VCaP (cell line): ENCODE measurements around the gene TMIGD1.
A peak's percentile ranks its signal among the peaks of the same experiment; 100 is the strongest.

ENCODE experiments used
- H3K27ac ChIP-seq: fragments of 450-650 bp; 2 replicates; pipeline ENCODE4 v1.5.1; 2017
- TF ChIP-seq, protein P1 (sequence below): fragments of 450-650 bp; conservative IDR thresholded peaks from 2 replicates; pipeline ENCODE4 v1.5.1; 2017; ENCODE audit warnings: mild to moderate bottlenecking, moderate library complexity

The TMIGD1 gene

DNA sequence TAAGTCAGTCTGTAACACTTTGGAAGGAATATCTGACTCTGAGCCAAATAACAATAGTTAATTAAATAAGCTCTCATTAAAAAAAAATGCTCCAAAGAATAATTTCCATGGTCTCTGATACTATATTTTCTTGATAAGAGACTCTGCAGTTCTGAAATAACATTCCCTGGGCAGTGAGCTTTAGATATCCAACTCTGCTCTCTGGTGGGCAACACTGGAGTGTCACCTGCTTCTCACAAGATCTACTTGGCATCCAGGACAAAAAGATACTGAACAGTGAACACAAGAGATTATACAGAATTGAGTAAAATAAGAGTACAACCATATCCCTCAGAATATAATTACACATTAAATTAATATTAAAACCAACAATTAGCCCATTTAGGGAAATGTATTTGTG lies 55.8 kb downstream of the TMIGD1 start:
- TF ChIP-seq, protein P1, sequence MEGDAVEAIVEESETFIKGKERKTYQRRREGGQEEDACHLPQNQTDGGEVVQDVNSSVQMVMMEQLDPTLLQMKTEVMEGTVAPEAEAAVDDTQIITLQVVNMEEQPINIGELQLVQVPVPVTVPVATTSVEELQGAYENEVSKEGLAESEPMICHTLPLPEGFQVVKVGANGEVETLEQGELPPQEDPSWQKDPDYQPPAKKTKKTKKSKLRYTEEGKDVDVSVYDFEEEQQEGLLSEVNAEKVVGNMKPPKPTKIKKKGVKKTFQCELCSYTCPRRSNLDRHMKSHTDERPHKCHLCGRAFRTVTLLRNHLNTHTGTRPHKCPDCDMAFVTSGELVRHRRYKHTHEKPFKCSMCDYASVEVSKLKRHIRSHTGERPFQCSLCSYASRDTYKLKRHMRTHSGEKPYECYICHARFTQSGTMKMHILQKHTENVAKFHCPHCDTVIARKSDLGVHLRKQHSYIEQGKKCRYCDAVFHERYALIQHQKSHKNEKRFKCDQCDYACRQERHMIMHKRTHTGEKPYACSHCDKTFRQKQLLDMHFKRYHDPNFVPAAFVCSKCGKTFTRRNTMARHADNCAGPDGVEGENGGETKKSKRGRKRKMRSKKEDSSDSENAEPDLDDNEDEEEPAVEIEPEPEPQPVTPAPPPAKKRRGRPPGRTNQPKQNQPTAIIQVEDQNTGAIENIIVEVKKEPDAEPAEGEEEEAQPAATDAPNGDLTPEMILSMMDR, result peak; percentile 86
- no peak overlapping the region for H3K27ac ChIP-seq

DNA sequence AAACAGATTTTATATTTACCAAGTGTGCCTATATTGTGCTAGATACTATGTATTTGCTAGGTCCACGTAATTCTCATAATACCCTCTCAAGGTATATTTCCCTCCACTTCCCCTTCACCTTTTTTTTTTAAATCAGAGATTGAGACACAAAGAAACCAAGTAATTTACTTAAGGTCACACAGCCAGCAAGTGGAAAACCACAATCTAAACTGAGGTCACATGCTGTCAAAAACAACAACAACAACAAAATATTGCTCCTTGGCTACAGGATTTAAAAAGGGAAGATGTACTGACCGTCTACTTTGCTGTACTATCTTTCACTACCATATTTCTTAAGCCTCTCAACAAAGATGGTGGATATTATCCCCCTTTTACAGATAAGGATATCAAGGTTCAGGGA lies 57.9 kb downstream of the TMIGD1 start:
- TF ChIP-seq, protein P1, result no peak

DNA sequence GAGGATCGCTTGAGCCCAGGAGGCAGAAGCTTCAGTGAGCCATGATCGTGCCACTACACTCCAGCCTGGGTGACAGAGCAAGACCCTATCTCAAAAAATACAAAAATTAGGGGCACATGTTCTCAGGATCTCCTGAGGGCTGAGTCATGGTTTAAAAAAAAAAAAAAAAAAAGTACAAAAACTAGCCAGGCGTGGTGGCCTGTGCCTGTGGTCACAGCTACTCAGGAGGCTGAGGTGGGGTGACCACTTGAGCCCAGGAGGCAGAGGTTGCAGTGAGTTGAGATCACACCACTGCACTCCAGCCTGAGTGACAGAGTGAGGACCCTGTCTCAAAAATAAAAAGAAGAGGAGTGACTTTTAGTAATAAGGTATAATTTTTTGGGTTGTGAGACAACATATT lies 59.0 kb downstream of the TMIGD1 start:
- no peak overlapping the region for H3K27ac ChIP-seq
- TF ChIP-seq, protein P1, result no peak

More for the DNA sequence above, 57.9 kb downstream of the TMIGD1 start:
- no peak overlapping the region for H3K27ac ChIP-seq

DNA sequence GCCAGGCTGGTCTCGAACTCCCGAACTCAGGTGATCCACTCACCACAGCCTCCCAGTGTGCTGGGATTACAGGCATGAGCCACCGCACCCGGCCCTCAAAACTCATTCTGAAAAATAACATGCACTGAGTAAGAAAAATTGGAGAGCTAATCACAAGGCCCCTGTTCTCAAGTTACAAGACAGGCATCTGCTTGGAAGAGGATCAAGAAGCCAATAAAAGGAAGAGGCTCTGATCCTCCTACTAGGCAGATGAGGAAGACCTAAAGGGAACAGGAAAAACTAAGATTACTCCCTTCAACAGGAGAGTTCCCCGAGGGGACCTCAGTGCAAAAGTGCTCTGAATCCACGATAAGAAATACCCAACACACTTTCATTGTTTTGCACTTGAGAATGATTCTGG lies 60.5 kb downstream of the TMIGD1 start:
- TF ChIP-seq, protein P1, result no peak
- no peak overlapping the region for H3K27ac ChIP-seq

DNA sequence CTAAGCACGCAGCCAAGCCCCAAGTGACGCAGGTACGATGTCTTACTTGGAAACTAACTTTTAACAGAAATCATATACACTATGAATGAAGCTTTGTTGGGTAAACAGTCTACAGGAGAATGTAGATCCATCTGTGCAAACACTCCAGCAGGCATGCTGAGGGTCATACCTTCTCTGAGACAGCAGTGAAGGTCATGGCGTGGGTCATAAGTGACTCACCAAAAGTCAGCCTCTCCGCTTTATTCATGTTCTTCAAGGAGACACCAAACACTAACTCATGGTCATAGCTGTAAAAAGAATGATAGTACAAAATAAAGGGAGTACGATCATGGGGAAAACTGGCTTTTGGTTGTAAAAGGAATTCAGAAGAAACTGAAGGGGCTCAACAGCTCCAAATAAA lies 62.8 kb downstream of the TMIGD1 start:
- TF ChIP-seq, protein P1, result no peak
- H3K27ac ChIP-seq, result no peak overlapping the region

DNA sequence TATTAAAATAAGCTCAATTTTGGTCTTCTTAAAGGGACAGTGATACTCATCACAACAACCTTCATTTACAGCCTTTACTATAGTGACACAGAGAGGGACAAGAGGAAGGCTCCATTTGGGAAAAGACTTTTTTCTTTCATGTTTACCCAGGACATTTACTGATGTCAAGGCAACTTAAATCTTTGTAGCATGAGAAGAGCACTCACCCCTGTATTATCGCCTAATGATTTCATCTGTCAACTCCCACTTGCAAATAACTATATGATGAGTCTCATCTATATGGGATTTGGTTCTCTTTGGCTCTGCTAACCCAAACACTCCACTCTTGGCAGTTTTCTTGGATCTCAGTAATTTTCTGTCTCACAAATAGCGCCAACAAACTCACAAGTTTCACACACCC lies 66.2 kb downstream of the TMIGD1 start:
- no peak overlapping the region for H3K27ac ChIP-seq
- TF ChIP-seq, protein P1, result no peak
